Neural progenitor cell (in vitro differentiated cells): Measurements from ENCODE around the gene AKR1C1. TPM values are rescaled to one million over a fixed set of nuclear protein-coding genes. Genes with fewer than 3 reads are reported as not detected.
A peak's percentile ranks its signal among the peaks of the same experiment; 100 is the strongest.
"Not testable (repeated sequence)": the region's sequence is repeated elsewhere in the genome, so short reads cannot be mapped to it uniquely, and the experiment has no call there.

Experiments
- DNase-seq: peaks from one replicate; pipeline ENCODE4 v3.0.0-alpha.2; 2016; ENCODE audit warnings: low spot score
- H2AFZ ChIP-seq: fragments of 200-600 bp; sonication (generic); replicated peaks from 2 replicates; pipeline ENCODE4 v1.6.1; 2016; ENCODE audit warnings: antibody characterized with exemption
- H3F3A ChIP-seq: fragments of 200-600 bp; sonication (generic); 2 replicates; pipeline ENCODE4 v1.6.1; 2016; ENCODE audit warnings: antibody characterized with exemption, low read depth
- H3K27ac ChIP-seq: fragments of 200-600 bp; sonication (generic); 2 replicates; pipeline ENCODE4 v1.5.1; 2016; ENCODE audit warnings: mild to moderate bottlenecking
- H3K27me3 ChIP-seq: fragments of 200-600 bp; sonication (generic); 2 replicates; pipeline ENCODE4 v1.6.1; 2016; ENCODE audit warnings: mild to moderate bottlenecking, moderate library complexity
- H3K36me3 ChIP-seq: fragments of 200-600 bp; sonication (generic); 2 replicates; pipeline ENCODE4 v1.5.1; 2016
- H3K4me1 ChIP-seq: fragments of 200-600 bp; sonication (generic); 2 replicates; pipeline ENCODE4 v1.6.1; 2016; ENCODE audit warnings: mixed run types
- H3K4me2 ChIP-seq: fragments of 200-600 bp; sonication (generic); 2 replicates; pipeline ENCODE4 v1.6.1; 2016
- H3K4me3 ChIP-seq: fragments of 200-600 bp; sonication (generic); 2 replicates; pipeline ENCODE4 v1.5.1; 2016
- H3K79me2 ChIP-seq: fragments of 200-600 bp; sonication (generic); 2 replicates; pipeline ENCODE4 v1.6.1; 2016; ENCODE audit warnings: low read depth
- H3K9ac ChIP-seq: fragments of 200-600 bp; sonication (generic); 2 replicates; pipeline ENCODE4 v1.6.1; 2016
- H3K9me3 ChIP-seq: fragments of 200-600 bp; sonication (generic); 2 replicates; pipeline ENCODE4 v1.5.1; 2016; ENCODE audit warnings: low read depth
- H4K20me1 ChIP-seq: fragments of 200-600 bp; sonication (generic); 2 replicates; pipeline ENCODE4 v1.6.1; 2016; ENCODE audit warnings: low read depth
- H3K27ac Mint-ChIP-seq: 3 replicates; pipeline ENCODE4 v1.8.0; 2021; ENCODE audit warnings: mixed read lengths
- H3K27me3 Mint-ChIP-seq: 2 replicates; pipeline ENCODE4 v1.8.0; 2022; ENCODE audit warnings: low read depth, mild to moderate bottlenecking, inconsistent platforms, moderate library complexity, mixed read lengths; ENCODE audit not compliant: insufficient read depth
- H3K36me3 Mint-ChIP-seq: 3 replicates; pipeline ENCODE4 v1.8.0; 2021; ENCODE audit warnings: mixed read lengths
- H3K4me1 Mint-ChIP-seq: 3 replicates; pipeline ENCODE4 v1.8.0; 2021; ENCODE audit warnings: mixed read lengths
- H3K4me3 Mint-ChIP-seq: 3 replicates; pipeline ENCODE4 v1.8.0; 2021; ENCODE audit warnings: mild to moderate bottlenecking, moderate library complexity, mixed read lengths
- H3K9me3 Mint-ChIP-seq: 3 replicates; pipeline ENCODE4 v1.8.0; 2020; ENCODE audit warnings: mixed read lengths
- EZH2 ChIP-seq: fragments of 200-600 bp; sonication (generic); IDR thresholded peaks from 2 replicates; pipeline ENCODE4 v1.6.1; 2017; ENCODE audit warnings: antibody characterized with exemption, mild to moderate bottlenecking, moderate library complexity
- EZH2phosphoT487 ChIP-seq: fragments of 200-600 bp; sonication (generic); IDR thresholded peaks from 2 replicates; pipeline ENCODE4 v1.6.1; 2017; ENCODE audit warnings: antibody characterized with exemption
- total RNA-seq: library from RNA; depleted of rRNA; stranded (reverse); fragments of >200 nt; gene quantifications from 2 replicates; pipeline ENCODE4 v1.2.3, GENCODE V29; 2015; ENCODE audit warnings: low replicate concordance
- TF ChIP-seq, protein P1 (sequence below): fragments of 200-600 bp; sonication (generic); IDR thresholded peaks from 2 replicates; pipeline ENCODE4 v1.5.1; 2017; ENCODE audit warnings: antibody characterized with exemption, mild to moderate bottlenecking

The AKR1C1 gene
- total RNA-seq, 1 donor from 2014 or later, result 2.9 TPM

DNA sequence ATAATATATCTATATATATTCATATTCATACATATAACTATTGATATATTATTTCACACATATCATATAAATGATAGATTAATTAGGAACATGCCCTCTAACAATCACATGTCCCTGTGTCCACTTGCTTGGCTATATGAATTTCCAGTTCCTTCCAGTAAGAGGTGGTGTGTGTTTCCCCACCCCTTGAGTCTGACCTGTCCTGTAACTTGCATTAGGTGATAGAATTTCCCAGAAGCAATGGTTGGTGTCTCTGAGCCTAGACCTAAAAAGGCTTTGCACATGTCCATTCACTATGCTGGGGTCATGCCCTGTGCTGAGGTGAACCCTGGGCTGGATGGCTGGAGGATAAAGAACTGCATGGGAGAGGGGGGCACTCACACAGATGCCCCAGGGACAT is 31.0 kb downstream of the AKR1C1 start:
- not testable (repeated sequence) for H3K4me2 ChIP-seq, H3K36me3 Mint-ChIP-seq, DNase-seq, H3K27me3 ChIP-seq, H3K4me1 ChIP-seq, H3K27ac ChIP-seq, H3K9me3 Mint-ChIP-seq, H3K4me3 ChIP-seq, H3K4me3 Mint-ChIP-seq, H3K9ac ChIP-seq, H3K79me2 ChIP-seq, H3K36me3 ChIP-seq, H3K4me1 Mint-ChIP-seq, H3K9me3 ChIP-seq, H2AFZ ChIP-seq, H4K20me1 ChIP-seq, H3K27me3 Mint-ChIP-seq, H3F3A ChIP-seq, H3K27ac Mint-ChIP-seq

DNA sequence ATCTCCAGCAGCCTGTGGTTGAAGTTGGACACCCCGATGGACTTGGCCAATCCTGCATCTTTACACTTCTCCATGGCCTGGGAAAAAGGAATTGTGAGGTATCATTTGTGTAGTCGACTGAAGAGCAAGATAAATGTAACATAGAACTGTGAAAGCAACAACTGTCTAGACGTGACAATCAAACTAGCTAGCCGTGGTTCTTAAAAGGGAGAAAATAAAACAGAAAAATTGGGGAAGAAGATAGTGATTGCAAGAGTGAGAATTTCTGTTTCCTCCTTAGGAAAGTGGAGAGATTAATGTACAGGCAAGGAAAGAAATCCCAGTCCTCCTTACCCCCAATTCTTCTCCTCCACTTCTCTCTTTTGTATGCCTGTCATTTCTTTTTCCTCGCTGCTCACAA is 35.5 kb downstream of the AKR1C1 start:
- Histone ChIP-seq H2AFZ (no peak overlapping the region), H3F3A (no peaks in the 10 kb centered on the region), H4K20me1 (no peaks in the 10 kb centered on the region), H3K36me3 (no peaks in the 10 kb centered on the region), H3K9ac (no peak overlapping the region), H3K4me1 (no peaks in the 10 kb centered on the region), H3K27ac (no peak overlapping the region), H3K27me3 (no peaks in the 10 kb centered on the region), H3K79me2 (no peaks in the 10 kb centered on the region), H3K4me3 (no peak overlapping the region), H3K9me3 (no peaks in the 10 kb centered on the region), H3K4me2 (no peak overlapping the region)
- Mint-ChIP-seq H3K9me3 (no peaks in the 10 kb centered on the region), H3K4me3 (no peak overlapping the region), H3K36me3 (no peaks in the 10 kb centered on the region), H3K27ac (no peak overlapping the region), H3K4me1 (no peaks in the 10 kb centered on the region), H3K27me3 (no peaks in the 10 kb centered on the region)
- TF ChIP-seq EZH2 (no peak), EZH2phosphoT487 (no peak)
- TF ChIP-seq, protein P1, sequence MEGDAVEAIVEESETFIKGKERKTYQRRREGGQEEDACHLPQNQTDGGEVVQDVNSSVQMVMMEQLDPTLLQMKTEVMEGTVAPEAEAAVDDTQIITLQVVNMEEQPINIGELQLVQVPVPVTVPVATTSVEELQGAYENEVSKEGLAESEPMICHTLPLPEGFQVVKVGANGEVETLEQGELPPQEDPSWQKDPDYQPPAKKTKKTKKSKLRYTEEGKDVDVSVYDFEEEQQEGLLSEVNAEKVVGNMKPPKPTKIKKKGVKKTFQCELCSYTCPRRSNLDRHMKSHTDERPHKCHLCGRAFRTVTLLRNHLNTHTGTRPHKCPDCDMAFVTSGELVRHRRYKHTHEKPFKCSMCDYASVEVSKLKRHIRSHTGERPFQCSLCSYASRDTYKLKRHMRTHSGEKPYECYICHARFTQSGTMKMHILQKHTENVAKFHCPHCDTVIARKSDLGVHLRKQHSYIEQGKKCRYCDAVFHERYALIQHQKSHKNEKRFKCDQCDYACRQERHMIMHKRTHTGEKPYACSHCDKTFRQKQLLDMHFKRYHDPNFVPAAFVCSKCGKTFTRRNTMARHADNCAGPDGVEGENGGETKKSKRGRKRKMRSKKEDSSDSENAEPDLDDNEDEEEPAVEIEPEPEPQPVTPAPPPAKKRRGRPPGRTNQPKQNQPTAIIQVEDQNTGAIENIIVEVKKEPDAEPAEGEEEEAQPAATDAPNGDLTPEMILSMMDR, result no peak
- DNase-seq, result no peak

DNA sequence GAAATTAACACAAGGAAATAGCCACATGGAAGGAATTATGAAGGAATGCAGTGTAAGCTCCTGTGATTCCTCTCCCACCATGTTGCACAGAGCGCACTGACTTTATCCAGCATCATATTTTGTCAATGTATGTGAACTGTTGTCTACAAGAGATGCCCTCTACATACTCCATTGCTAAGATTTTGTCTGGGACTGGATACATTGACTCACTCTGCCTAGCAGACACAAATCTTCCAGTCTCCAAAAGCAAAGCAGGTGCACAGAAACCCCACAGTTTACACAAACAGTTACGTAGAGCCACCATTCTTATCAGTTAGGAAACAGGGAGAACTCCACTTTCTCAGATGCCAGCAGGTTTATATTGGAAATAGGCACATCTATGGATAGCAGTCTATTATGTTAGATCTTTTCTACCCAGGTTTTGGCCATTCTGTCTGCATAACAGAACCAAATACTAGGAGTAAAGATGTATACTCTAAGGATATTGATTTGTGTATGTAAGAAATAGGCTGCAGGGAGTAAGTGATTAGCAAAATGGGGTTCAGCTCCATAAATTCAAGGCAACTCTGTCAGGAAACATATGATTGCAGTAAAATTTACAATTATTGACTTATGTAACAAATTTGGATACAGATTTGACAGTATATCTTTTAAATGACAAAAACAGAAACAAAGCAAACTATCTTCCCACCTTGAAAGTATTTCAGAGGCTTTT is 39.0 kb downstream of the AKR1C1 start:
- Mint-ChIP-seq H3K27ac (no peak overlapping the region), H3K27me3 (no peaks in the 10 kb centered on the region), H3K9me3 (no peaks in the 10 kb centered on the region), H3K36me3 (no peaks in the 10 kb centered on the region), H3K4me1 (no peaks in the 10 kb centered on the region), H3K4me3 (no peak overlapping the region)
- DNase-seq, result no peak
- H3K4me3 ChIP-seq, result no peak overlapping the region
- no peaks in the 10 kb centered on the region for H3F3A ChIP-seq
- no peaks in the 10 kb centered on the region for H3K27me3 ChIP-seq
- no peaks in the 10 kb centered on the region for H3K9me3 ChIP-seq
- no peaks in the 10 kb centered on the region for H3K36me3 ChIP-seq
- no peaks in the 10 kb centered on the region for H3K79me2 ChIP-seq
- no peaks in the 10 kb centered on the region for H4K20me1 ChIP-seq
- H3K9ac ChIP-seq, result no peak overlapping the region
- TF ChIP-seq EZH2 (no peak), EZH2phosphoT487 (no peak)
- TF ChIP-seq, protein P1, result no peak
- H3K4me1 ChIP-seq, result no peaks in the 10 kb centered on the region
- no peak overlapping the region for H2AFZ ChIP-seq
- H3K27ac ChIP-seq, result no peak overlapping the region
- H3K4me2 ChIP-seq, result no peak overlapping the region

DNA sequence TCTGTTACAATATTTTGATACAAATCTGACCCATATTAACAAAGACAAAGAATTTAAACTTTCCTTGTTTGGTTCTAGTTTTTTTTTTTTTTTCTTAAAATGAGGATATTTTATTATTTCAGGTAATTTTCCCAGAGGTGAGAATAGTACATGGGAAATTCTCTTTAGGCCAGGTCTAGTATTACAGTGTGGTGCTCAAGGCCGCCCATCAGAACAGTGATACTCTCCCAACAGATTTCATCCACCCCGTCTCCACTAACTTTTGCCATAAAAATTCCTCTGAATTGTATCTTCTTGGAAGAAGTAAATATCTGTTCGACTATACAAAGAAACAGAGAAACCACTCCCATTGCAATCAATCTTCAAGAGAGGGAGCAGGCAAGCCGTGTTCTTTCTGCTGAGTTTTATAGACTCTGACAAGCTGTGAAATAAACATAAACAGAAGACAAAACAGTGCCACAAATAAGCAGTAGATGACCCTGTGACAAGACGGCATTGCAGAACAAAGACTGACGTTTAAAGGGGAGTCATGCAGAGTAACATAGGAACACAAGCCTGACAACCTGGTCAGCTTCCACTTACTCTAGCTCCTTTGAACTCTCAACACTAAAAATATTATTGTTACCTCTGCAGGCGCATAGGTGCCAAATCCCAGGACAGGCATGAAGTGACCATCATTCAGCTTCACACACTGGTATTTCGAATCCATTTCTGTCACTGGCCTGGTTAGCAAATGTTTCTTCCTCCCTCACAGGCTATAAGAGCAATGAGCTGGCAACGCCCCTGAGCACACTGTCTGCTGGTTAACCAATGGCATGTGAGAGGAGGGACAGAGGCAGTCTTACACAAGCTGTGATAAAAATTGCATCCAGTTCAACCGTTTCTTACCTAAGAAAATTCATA is 40.2 kb downstream of the AKR1C1 start, which contains the start of gene AKR1C2:
TSS of gene AKR1C2 (minus strand) at position 731 of the 903 bp plus-strand sequence. CDS start at position 709, 22 bp downstream.
- H3F3A ChIP-seq, DNase-seq, H3K9ac ChIP-seq, H3K79me2 ChIP-seq, H3K4me1 Mint-ChIP-seq, H3K27me3 ChIP-seq, H3K36me3 Mint-ChIP-seq, H3K36me3 ChIP-seq, H3K27ac ChIP-seq, H3K27me3 Mint-ChIP-seq, H3K4me3 Mint-ChIP-seq, H4K20me1 ChIP-seq, H3K9me3 ChIP-seq, H3K4me3 ChIP-seq, H3K4me2 ChIP-seq, H3K4me1 ChIP-seq, H3K27ac Mint-ChIP-seq, H3K9me3 Mint-ChIP-seq: not testable (repeated sequence)
- peak within 1 kb of the TSS; percentile 68 for H2AFZ ChIP-seq

DNA sequence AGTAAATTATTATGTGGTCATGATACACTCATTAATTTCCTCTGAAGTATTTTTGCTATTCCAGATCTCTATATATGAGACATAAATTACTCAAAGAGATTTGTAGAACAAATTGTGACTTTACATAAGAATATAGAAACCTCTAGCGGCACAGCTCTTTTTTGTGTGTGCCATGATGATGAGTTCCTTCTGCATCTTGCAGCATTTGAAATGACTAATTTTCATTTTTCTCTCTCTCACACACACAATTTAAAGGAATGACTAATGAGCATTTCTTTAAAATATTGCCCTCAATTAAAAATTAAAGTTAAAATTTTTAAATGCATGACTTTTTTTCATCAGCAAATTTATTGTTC is 40.8 kb downstream of the AKR1C1 start:
- not testable (repeated sequence) for H3K4me1 Mint-ChIP-seq, H3F3A ChIP-seq, H3K9me3 Mint-ChIP-seq, H3K27me3 ChIP-seq, H3K4me3 Mint-ChIP-seq, H3K27ac ChIP-seq, H3K9ac ChIP-seq, H3K9me3 ChIP-seq, H2AFZ ChIP-seq, H3K4me1 ChIP-seq, H3K36me3 Mint-ChIP-seq, H3K27me3 Mint-ChIP-seq, H3K4me2 ChIP-seq, H3K36me3 ChIP-seq, H3K79me2 ChIP-seq, H3K27ac Mint-ChIP-seq, DNase-seq, H4K20me1 ChIP-seq, H3K4me3 ChIP-seq

DNA sequence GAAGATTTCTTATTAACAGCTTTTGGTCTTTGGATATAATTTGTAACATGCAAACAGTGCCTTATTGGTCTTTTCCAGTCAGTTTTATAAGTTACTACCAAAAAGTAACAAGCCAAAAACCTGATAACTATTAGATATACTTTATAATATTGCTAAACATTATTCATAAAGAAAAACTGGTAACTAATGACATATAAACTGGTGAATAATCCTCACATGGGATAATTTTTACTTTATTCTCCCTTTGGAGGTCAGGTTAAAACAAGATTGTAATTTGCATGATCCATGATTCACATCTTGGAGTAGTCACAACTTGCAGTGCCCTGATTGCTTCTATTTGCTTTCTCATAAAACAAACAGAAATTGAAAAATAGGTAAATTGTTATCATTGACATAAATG is 41.3 kb downstream of the AKR1C1 start:
- H3K4me3 Mint-ChIP-seq, H3K4me1 ChIP-seq: not testable (repeated sequence)

More for the DNA sequence above, 41.3 kb downstream of the AKR1C1 start:
- not testable (repeated sequence) for DNase-seq, H3K9me3 Mint-ChIP-seq, H4K20me1 ChIP-seq, H3K27me3 Mint-ChIP-seq, H3K9ac ChIP-seq, H2AFZ ChIP-seq, H3K36me3 ChIP-seq, H3K4me2 ChIP-seq, H3K4me3 ChIP-seq, H3K27ac ChIP-seq, H3K4me1 Mint-ChIP-seq, H3K79me2 ChIP-seq, H3K27me3 ChIP-seq, H3K36me3 Mint-ChIP-seq, H3K9me3 ChIP-seq, H3F3A ChIP-seq, H3K27ac Mint-ChIP-seq
